NCI-H460 (cell line): ENCODE measurements around the gene GCM1. TPM values are rescaled to one million over a fixed set of nuclear protein-coding genes. Genes with fewer than 3 reads are reported as not detected.

Experiments used
- DNase-seq: peaks from one replicate; pipeline ENCODE4 v3.0.0-alpha.2; 2016; ENCODE audit warnings: low read depth; ENCODE audit errors: extremely low read depth
- small RNA-seq, 2 experiments: library from RNA; depleted of rRNA; stranded (forward); fragments of <200 nt; gene quantifications; one replicate each; pipeline ENCODE3, GENCODE V24; 2014
- total RNA-seq: library from RNA; depleted of rRNA; stranded (reverse); fragments of >200 nt; shearing (Covaris generic); gene quantifications from 2 replicates; pipeline ENCODE4 v1.2.3, GENCODE V29; 2014; rRNA removed

GCM1 gene
- total RNA-seq, 1 experiment from 2014 or later: 0.02 TPM

- no peak for DNase-seq
Measured at GRCh38 chr6:53111865-53112264, 36.8 kb downstream of the GCM1 start.

- DNase-seq: no peak
Measured at GRCh38 chr6:53109612-53110011, 39.0 kb downstream of the GCM1 start.

DNA sequence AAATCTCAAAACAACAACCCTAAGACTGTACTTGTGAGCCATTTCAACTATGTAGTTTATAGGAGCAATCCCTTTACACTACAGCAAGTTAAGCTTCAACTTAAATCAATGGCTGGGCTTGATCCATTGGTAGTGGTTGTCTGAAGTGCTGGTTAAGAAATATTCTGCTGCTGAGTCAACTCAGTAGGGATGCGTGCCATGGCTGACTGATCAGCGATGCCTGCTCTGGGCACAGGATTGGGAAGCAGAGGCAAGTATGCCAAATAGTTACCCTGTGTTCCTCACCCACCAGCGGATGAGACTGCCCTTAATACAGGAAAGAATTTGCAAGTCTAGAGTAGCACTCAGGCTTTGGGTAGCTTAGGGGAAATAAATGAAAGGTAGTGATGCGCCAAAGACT lies 41.5 kb downstream of the GCM1 start:
- DNase-seq: no peak

- DNase-seq: no peak
Measured at GRCh38 chr6:53104916-53105315, 43.7 kb downstream of the GCM1 start.

- peak; percentile 13 for DNase-seq
Measured at GRCh38 chr6:53103993-53104675, 44.5 kb downstream of the GCM1 start.

DNA sequence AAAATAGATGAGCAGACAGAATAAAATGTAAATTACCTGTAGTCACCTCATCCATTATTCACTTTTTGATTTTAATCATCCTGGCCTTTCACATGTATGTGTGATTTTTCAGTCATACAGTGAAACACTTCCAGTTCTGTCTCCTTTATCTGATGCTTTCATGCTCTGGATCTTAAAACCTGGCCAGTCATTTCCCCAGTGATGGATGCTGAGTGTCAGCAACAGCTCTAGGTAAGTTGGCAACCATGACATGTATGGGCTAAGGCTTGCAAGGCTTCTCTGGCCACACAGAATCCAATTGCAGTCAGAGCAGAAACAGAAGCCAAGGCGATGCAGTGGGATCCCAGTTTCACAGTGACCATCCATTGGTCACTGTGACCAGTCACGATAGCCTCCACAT lies 47.6 kb downstream of the GCM1 start:
- no peak for DNase-seq

GRCh38 chr6:53100561-53100960 lies 48.1 kb downstream of the GCM1 start:
- DNase-seq: no peak

DNA sequence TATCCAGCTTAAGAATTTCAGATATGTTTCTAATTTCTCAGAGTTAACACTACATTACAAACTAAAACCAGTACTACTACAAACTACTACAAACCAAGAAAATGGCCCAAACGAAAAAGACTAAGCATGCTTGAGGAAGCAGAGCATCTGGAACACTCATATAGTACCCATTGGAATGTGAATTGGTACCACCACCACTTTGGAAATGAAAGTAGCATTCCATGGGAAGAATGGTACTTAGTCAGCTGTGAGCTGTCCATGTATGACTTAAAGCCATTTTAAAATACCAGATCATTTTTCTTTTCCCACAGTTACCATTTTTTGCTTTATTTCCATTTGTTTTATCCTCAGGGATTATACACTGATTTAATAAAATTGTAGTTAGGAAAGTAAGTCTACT lies 52.9 kb downstream of the GCM1 start:
- DNase-seq: no peak

DNA sequence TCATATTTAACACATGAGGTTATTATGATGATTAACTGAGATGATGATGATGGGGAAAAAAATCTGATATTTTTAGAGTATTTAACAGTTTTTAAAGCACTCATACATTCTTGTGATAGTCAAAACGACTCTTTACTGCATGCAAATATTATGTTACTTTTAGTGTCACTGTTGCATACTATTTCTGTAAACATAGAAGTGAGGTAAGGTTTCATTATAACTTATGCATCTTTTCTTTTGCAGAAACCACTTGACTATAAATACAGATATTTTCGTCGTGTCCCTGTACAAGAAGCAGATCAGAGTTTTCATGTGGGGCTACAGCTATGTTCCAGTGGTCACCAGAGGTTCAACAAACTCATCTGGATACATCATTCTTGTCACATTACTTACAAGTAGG lies 53.4 kb downstream of the GCM1 start:
- DNase-seq: no peak

DNA sequence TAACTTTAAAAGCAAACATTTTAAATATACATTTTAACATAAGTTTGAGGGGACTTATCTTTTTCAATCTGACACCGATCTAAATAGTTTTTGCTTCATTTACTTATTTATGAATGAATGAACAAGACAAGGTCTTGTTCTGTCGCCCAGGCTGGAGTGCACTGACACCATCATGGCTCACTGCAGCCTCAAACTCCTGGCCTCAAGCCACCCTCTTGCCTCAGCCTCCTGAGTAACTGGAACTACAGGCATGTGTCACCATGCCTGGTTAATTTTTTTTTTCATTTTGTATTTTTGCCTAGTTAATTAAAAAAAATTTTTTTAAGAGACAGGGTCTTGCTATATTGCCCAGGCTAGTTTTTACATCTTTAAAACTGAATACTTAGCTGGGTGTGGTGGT lies 58.1 kb downstream of the GCM1 start:
- DNase-seq: no peak

DNA sequence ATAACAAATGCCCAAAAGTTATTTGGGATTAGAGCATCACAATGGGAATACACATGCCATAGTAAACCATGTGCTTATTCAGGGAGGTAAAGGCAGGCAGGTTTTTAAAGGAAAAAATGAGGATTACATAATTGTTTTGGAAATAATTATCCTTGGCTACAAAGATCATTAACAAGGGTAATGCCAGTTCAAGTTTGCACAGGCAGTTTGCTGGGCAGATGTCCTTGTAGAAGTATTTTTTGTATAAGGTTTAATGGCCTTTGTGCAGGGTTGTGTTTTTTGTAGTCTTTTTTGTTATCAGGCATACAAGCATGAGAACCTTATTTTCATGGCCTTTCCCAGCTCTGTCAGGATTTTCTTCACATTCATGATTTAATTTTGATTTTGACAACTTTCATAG lies 58.7 kb downstream of the GCM1 start:
- DNase-seq: no peak

DNA sequence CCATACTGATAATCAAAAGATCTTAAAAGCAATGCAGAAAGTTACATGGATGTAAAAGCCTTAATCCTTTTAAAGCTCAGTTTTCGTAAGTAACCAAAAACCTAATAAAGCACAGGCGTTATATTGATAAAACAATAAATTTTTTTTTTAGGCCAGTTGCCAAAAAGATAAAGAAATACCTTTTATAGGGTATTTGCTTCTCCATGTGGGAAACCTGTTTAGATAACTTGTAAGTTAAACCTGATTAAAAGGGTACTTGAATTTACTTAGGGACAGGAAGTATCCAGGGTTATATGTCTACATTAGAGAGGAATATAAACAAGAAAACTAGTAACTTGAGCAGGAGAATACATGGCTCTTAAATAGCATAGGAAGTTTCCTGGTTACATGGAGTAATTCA lies 62.3 kb downstream of the GCM1 start:
- no peak for DNase-seq

DNA sequence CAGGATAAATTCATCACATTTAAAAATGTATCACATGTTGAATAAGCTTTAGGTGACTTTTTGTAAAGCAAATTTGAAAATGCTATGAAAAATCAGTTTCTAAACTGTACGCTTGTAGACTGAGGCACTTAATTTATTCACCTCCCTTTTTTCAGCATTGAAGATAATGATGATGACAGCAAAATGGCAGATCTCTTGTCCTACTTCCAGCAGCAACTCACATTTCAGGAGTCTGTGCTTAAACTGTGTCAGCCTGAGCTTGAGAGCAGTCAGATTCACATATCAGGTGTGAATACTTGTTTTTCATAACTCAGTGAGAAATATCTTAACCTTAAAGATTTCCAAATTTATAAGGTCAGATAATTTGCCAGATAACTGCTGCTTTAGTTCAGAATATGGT lies 67.8 kb downstream of the GCM1 start:
- DNase-seq: no peak

Small RNA genes within 50 kb of the gene (small RNA-seq; reads per million reads assigned to genes)
- gene RN7SL244P: 0 reads per million in 2 experiments
- gene RNU6-464P: 0 reads per million in 2 experiments

Other genes starting within 250 kb of the GCM1 start
- not detected in 2 replicates for gene GSTA3, start 239.1 kb downstream of the GCM1 start, total RNA-seq
- gene GSTA4, start 153.6 kb downstream of the GCM1 start, total RNA-seq: 8.1 and 8.3 TPM in 2 replicates
- gene CILK1, start 87.0 kb downstream of the GCM1 start, total RNA-seq: 9.2 and 10.7 TPM in 2 replicates
- gene FBXO9, start 83.4 kb downstream of the GCM1 start, total RNA-seq: 42.9 and 43.9 TPM in 2 replicates
- gene ELOVL5, start 200.1 kb upstream of the GCM1 start, total RNA-seq: 55.4 and 60.7 TPM in 2 replicates